GM12873 (cell line): ENCODE results near the gene TAOK3.

Experiments used
- TF ChIP-seq, protein P1 (sequence below): IDR thresholded peaks from 2 replicates; pipeline ENCODE4 v1.5.1; 2012; ENCODE audit warnings: low read depth, mild to moderate bottlenecking, moderate library complexity, low read length, control low read depth; ENCODE audit not compliant: insufficient read depth; ENCODE audit errors: missing control alignments

The TAOK3 gene

DNA sequence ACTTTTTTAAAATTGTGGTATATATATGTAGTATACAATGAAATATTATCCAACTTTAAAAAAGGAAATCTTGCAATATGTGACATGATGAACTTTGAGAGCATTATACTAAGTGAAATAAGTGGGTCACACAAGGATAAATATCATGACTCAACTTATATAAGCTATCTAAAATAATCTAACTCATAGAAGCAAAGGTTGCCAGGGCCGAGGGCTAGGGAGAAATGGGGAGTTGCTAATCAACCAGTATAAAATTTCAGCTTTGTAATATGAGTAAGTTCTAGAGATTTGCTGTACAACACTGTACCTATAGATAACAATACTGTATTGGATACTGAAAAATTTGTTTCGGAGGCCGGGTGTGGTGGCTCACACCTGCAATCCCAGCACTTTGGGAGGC is 38.5 kb downstream of the TAOK3 start:
- TF ChIP-seq, protein P1, sequence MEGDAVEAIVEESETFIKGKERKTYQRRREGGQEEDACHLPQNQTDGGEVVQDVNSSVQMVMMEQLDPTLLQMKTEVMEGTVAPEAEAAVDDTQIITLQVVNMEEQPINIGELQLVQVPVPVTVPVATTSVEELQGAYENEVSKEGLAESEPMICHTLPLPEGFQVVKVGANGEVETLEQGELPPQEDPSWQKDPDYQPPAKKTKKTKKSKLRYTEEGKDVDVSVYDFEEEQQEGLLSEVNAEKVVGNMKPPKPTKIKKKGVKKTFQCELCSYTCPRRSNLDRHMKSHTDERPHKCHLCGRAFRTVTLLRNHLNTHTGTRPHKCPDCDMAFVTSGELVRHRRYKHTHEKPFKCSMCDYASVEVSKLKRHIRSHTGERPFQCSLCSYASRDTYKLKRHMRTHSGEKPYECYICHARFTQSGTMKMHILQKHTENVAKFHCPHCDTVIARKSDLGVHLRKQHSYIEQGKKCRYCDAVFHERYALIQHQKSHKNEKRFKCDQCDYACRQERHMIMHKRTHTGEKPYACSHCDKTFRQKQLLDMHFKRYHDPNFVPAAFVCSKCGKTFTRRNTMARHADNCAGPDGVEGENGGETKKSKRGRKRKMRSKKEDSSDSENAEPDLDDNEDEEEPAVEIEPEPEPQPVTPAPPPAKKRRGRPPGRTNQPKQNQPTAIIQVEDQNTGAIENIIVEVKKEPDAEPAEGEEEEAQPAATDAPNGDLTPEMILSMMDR: no peak

DNA sequence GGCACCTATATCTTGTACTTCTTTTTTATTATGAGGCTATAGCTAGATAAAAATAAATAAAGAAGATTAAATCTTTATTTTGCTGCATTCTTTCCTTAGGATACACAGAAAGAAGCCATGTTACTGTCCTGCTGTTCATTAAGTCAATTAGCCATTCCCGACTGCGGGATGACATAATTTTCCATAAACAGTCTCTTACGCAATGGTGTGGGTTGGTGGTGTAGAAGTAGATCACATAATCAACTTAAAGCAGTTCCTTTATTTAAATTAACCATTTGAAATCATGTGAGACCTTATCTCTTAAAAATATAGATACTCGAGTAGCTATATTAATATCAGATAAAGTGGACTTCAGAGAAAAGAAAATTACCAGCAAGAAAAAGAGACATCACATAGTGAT is 40.2 kb downstream of the TAOK3 start:
- TF ChIP-seq, protein P1: no peak

DNA sequence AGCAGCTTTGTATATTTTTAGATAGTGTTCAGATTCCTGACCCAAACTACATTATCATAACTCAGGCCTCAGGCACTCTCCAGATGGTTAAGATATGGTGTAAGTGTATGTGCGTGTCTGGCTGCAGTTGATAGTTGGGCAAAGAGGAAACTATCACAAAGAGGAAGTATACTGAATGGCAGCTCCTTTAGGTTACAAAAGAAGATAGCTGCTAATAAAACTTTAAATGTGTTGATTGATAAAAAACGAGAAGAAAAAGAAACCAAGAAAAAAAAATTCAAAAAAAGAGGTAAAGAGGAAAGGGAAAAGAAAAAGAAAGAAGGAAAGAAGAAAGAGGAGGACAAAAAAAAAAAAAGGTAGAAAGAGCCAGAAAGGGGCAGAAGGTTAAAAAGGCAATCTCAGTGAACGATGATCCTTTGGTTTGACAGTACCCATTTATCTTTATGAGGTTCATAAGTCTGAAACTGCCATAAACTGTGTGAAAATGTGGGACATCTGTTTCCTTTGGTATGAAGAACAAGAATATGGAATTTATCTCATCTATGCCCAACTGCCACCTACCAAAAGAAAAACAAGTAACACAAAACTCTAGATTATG is 42.2 kb downstream of the TAOK3 start:
- TF ChIP-seq, protein P1: no peak

DNA sequence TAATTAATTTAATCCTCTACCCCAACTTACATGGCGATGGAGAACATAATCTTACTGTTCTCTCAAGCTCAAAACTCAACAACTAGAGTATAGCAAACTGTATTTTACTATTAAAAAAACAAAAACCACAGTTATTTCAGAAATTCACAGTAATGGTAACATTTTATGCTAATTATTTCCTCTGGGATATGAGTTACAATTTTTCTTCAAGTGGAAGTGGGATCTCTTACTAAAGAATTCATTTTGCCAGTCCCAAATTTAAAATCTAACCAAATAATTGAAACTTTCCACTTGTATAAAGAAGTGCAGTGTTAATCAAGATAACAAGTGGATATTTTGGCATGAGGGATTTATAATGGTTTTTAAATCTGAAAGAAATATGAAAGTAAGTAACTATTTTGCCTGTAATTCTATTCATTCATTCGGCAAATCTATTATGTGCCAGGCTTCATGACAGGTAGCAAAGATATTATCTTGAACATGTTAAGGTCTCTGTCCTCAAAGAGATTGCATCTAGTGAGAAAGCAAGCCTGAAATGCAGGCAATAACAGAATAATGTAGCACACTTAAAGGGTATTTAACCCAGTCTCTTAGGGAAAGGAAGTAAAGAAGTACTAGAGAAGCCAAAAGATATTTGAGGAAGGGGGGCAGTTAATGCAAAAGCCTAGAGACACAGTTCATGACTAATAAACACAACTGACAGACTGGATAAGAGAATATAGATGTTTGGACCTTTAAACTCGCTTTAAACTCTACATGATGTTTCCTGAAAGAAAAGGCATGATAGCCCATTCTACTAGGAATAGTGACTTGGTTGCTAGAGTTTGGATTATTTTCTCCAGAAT is 44.0 kb downstream of the TAOK3 start:
- TF ChIP-seq, protein P1: no peak

DNA sequence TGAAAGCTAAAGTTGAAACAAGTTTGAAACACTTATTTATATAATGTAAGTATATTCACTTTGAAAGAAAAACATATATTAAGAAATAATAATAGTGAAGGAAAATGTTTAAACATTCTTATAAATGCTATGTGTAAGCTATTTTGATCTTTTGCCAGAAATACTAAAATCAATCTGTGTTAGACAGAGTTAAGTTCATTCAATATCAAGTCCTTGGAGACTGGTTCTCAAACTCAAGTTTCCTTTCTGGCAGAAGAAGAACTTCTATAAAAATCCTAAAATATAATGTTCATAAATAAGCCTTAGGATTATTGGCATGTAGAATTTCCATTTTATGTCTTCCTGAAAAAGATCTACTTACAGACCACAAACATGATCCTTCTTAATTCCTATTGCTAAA is 45.3 kb downstream of the TAOK3 start:
- TF ChIP-seq, protein P1: no peak

DNA sequence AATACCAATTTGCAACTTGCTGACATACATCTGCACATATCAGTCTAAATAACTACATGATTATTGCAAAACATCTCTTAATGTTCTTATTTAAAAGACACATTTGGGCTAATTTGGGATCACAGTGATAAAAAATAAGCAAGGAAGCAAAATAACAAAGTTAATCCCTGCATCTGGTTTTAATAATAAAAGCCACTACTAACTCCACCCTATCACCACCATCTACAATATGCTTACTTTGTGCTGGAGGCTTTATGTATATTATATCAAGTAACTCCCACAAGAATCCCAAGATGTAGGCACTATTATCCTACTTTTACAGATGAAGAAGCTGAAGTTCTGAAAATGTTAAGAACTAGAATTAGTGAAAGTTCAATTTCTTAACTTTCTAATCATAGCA is 45.7 kb downstream of the TAOK3 start:
- TF ChIP-seq, protein P1: no peak

DNA sequence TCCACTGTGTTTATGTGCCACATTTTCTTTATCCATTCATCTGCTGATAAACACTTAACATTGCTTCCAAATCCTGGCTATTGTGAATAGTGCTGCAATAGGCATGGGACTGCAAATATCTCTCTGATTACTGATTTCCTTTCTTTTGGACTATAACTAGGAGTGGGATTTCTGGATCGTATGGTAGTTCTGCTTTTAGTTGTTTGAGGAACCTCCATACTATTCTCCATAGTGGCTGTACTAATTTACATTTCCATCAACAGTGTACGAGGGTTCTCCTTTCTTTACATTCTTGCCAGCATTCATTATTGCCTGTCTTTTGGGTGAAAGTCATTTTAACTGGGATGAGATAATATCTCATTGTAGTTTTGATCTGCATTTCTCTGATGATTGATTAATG is 47.6 kb downstream of the TAOK3 start:
- TF ChIP-seq, protein P1: no peak
